ENCODE data around the gene CDC42EP3.

GRCh38 chr2:37682473-37682872 lies 11.0 kb upstream of the CDC42EP3 start:
- no peak for TF ChIP-seq POLR2AphosphoS5 (IDR thresholded peaks at IDR 0.05; ENCODE audit: low read depth)
- no peak for TF ChIP-seq EZH2phosphoT487 (IDR thresholded peaks at IDR 0.05; ENCODE audit: unreplicated experiment)
- no peak for TF ChIP-seq CTCF (conservative IDR thresholded peaks at IDR 0.05; ENCODE audit: low read depth in 2 of 2)
- no peak for TF ChIP-seq JUNB (IDR thresholded peaks at IDR 0.05; ENCODE audit: unreplicated experiment)
- TF ChIP-seq EZH2 (IDR thresholded peaks at IDR 0.05; ENCODE audit: low read depth, unreplicated experiment) = no peak
- no peak for TF ChIP-seq REST (IDR thresholded peaks at IDR 0.05; ENCODE audit: unreplicated experiment)
- no peak for TF ChIP-seq CREB1 (CRISPR knock-in tag; IDR thresholded peaks at IDR 0.05; ENCODE audit: low read depth)
- TF ChIP-seq NANOG (IDR thresholded peaks at IDR 0.05; ENCODE audit: borderline replicate concordance) = no peak
